HG03565 (cell line): ENCODE results near the gene SLC9A4.

Experiments
- ATAC-seq: cut with Tn5 transposase; IDR thresholded peaks from one replicate; pipeline ENCODE4 v1.9.1; 2021; ENCODE audit warnings: mild to moderate bottlenecking, moderate library complexity; ENCODE audit not compliant: unreplicated experiment

Gene SLC9A4

DNA sequence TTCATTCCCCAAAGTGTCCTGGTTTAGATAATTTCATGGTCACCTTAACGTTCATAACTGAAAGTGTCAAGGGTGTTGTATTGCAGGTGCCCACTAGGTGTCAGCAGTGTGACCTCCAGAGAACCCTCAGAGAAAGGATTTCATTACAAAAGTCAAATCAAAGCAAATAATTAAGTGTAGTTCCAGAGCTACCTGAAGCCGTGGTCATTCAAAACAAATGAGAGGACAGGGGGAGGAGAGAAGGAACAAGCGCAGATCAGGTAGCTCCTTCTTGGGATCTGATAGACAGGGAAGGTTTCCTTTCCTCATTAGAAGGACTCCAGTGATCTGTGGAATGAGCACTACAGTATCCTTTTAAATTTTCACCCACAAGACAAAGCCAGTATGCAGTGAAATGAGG is at the start of gene SLC9A4:
Gene SLC9A4, plus strand, starts transcription at position 207 of the 400 bp plus-strand sequence. CDS start 534 bp downstream, outside the sequence.
- ATAC-seq, result peak; percentile 53

- ATAC-seq, result no peak
Observed at GRCh38 chr2:102423368-102423767, 49.7 kb upstream of the SLC9A4 start.

DNA sequence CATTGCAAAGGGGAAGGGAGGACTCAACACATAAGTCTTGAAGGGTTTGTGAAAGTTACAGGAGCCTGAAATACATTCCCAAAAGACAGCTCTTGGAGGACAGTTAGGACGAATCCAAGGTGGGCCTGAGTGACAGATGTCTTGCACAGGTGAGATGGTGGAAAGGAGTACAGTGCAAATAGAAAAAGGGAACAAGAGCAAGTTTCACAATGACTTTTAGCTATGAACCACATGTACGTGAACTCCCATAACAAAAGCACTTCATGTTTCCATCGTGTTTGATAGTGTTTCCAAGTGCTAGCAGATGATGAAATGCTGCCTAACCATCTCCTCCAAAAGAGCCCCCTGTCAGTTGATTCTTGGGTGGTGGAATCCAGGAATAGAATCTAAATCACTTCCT is 48.3 kb upstream of the SLC9A4 start:
- ATAC-seq, result peak; percentile 94

- ATAC-seq, result no peak
Observed at GRCh38 chr2:102425441-102426132, 47.4 kb upstream of the SLC9A4 start.

GRCh38 chr2:102427249-102427648 is 45.8 kb upstream of the SLC9A4 start:
- no peak for ATAC-seq

DNA sequence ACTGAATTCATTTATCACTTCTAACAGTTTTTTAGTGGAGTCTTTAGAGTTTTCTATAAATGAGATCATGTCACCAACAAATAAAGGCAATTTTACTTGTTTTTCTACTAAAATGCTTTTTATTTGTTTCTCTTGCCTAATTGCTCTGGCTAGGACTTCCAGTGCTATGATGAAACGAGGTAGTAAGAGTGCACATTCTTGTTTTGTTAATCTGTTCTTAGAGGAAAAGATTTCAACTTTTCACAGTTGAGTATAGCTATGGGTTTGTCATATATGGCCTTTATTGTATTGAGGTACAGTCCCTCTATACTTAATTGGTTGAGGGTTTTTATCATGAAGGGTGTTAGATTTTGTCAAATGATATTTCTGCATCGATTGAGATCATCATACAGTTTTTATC is 44.5 kb upstream of the SLC9A4 start:
- ATAC-seq, result no peak

- ATAC-seq, result no peak
Observed at GRCh38 chr2:102432386-102432785, 40.6 kb upstream of the SLC9A4 start.

DNA sequence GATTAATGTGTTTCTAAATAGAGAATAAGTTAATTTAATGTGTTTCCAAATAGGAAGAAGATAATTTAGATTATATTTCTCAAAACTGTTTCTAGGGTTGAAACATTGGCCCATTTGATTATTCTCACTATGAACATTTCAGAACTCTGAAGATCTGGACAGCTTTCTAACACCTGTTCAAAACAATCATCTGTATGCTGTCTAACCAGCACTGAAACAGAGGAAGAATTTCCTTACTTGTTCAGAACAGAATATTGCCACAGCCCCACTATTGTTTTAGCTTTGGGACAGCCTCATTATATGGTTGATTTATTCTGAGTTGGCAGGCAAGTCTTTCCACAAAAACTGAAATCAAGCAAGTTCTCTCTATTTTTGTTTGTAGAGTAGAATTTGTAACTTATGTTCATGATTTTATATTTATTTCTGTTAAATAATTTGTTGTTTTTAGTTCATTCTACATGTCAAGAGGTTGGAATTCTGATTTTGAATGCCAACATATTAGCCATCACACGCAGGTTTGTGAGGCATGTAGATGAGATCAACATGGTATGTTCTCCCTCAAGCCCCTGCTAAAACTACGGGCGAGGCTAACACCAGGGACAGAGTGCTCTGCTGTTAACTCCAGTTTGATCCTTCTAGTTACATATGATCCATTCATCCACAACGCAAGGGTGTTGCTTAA is 38.9 kb upstream of the SLC9A4 start:
- no peak for ATAC-seq

DNA sequence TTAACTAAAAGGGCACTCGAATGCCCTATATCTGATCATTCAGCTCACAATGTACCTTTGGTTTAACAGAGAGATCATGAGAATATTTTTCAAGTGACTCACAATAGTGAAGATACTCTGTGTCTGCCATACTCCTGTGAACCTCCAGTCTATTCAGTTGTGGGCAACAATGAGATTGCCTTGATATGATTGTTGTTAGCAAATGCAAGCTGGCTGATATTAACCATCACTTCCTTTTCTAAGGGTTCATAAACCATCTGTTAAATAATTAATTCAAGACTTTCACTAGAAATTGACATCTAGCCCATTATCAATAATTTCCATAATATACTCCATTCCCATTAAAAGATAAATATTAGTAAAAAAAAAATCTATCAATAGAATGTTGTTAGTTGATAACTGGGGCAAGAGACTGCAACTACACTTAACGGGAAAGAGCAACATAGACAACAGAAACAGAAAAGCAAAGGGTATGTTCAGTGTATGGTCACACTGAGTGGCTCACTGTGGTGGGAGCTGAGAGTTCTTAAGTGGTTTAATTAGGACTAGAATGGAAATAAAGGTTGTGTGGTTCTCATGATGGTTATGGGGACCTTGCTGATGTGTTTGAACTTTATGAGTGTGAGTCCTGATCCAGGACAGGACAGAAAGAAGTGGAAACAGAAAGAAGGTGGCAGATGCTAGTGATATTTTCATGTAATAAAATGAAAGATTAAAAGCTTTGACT is 38.2 kb upstream of the SLC9A4 start:
- ATAC-seq, result no peak

- ATAC-seq, result no peak
Observed at GRCh38 chr2:102435741-102436140, 37.3 kb upstream of the SLC9A4 start.

GRCh38 chr2:102436323-102436722 is 36.7 kb upstream of the SLC9A4 start:
- no peak for ATAC-seq

- no peak for ATAC-seq
Observed at GRCh38 chr2:102437122-102437521, 35.9 kb upstream of the SLC9A4 start.

GRCh38 chr2:102438111-102438510 is 34.9 kb upstream of the SLC9A4 start:
- ATAC-seq, result no peak

- ATAC-seq, result no peak
Observed at GRCh38 chr2:102438578-102438977, 34.4 kb upstream of the SLC9A4 start.

GRCh38 chr2:102439065-102439695 is 33.8 kb upstream of the SLC9A4 start:
- ATAC-seq, result no peak

DNA sequence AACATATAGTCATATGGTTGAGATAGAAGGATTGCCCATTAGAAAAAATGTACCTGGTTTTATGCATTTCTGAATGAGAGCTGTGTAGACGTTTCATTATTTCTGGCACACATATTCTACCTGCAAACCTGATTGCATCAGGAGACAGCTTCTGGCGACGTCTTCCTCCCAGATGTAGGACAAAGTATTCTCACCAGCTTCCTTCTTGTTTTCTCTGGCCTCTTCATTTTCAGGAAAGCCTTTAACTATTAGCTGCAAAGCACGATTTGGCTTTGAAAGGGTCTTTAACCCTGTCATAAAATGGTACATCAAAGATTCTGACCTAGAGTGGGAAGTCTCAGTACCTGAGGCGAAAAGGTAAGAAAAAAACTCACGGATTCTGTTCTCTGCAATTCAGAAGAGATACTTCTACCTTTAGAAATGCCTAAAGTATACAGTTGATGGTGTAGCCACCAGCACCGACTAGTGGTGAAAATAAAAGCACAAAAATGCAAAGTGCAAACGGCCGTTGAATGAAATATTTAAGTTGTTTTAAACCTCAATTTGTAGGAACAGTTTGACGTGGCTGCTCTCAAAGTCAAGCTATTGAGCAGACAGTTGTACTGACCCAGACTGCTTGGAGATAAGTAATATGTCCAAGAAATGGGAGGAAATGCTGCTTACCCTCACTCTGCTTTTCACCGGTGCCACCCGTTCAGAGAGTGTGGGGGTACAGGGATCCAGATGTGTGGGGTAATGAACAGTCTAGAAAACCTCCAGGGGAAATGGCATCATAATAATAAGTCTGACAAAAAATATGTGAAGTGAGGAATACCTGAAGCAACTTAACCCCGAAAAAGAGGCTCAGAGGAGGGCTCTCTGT is 29.8 kb upstream of the SLC9A4 start:
- ATAC-seq, result peak; percentile 69

GRCh38 chr2:102444233-102444632 is 28.8 kb upstream of the SLC9A4 start:
- ATAC-seq, result no peak

GRCh38 chr2:102446936-102447335 is 26.1 kb upstream of the SLC9A4 start:
- no peak for ATAC-seq

- no peak for ATAC-seq
Observed at GRCh38 chr2:102449370-102449974, 23.6 kb upstream of the SLC9A4 start.

DNA sequence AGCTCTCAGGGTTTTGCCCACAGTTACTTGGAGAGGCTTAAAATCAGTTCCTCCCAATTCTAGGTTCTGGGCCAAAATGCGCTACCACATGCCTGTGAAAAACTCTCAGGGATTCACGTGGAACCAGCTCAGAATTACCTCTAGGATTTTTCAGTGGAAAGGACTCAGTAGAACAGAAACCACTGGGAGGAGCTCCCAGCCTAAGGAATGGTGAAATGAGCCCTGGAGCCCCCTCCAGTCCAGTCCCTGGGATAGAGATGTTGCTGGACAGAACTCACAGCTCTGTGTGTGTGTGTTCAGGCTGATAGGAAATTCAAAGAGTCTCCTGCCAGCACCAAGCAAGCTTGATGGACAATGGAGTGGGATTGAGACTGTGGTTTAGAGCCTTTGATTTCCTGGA is 21.1 kb upstream of the SLC9A4 start:
- ATAC-seq, result no peak
